Measurements from ENCODE around the gene DCBLD1. TPM values are rescaled to one million over a fixed set of nuclear protein-coding genes. Genes with fewer than 3 reads are reported as not detected.

Gene DCBLD1
- total RNA-seq, 2 experiments from 2014 or later: 0.08 TPM; not detected in 1

DNA sequence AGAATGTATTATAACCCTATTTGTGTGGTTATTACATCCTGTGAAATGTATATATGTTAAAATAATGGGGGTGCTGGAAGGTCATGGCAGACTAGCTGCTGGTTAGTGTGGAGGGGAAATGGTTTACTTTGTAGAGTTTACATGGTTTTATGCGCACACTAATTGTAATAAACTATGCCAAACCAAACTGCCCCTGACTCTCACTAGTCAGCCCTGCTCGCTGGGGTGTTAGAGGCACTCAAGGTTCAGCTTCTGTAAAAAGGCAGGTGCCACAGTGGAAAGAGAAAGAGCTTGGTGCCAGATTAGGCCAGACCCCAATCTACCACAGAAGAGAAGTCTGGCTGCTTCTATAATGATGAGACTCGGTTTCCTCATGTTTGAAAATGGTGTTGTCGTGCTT lies 67.1 kb downstream of the DCBLD1 start:
- Histone ChIP-seq H3K36me3 (ENCODE audit: insufficient read depth, low read length) (no peaks in the 10 kb centered on the region), H4K20me1 (ENCODE audit: insufficient read depth, low read length) (no peaks in the 10 kb centered on the region), H3K4me3 (ENCODE audit: low read depth, low read length, poor library complexity, severe bottlenecking) (no peak overlapping the region), H3K27ac (ENCODE audit: low read depth, low read length, poor library complexity, severe bottlenecking) (no peak overlapping the region), H3K79me2 (ENCODE audit: insufficient read depth, low read depth, low read length) (no peaks in the 10 kb centered on the region), H3K9me3 (ENCODE audit: low read length) (no peaks in the 10 kb centered on the region), H3K9me2 (ENCODE audit: insufficient read depth, low read length) (no peaks in the 10 kb centered on the region), H2AFZ (ENCODE audit: low read length) (no peak overlapping the region), H3K4me1 (ENCODE audit: insufficient read depth, low read length, poor library complexity, severe bottlenecking) (no peaks in the 10 kb centered on the region), H3K4me2 (ENCODE audit: low read length) (no peak overlapping the region)
- no peak for TF ChIP-seq EZH2phosphoT487 (IDR thresholded peaks at IDR 0.05; ENCODE audit: borderline replicate concordance, low read depth, low read length)
- TF ChIP-seq, protein P1, sequence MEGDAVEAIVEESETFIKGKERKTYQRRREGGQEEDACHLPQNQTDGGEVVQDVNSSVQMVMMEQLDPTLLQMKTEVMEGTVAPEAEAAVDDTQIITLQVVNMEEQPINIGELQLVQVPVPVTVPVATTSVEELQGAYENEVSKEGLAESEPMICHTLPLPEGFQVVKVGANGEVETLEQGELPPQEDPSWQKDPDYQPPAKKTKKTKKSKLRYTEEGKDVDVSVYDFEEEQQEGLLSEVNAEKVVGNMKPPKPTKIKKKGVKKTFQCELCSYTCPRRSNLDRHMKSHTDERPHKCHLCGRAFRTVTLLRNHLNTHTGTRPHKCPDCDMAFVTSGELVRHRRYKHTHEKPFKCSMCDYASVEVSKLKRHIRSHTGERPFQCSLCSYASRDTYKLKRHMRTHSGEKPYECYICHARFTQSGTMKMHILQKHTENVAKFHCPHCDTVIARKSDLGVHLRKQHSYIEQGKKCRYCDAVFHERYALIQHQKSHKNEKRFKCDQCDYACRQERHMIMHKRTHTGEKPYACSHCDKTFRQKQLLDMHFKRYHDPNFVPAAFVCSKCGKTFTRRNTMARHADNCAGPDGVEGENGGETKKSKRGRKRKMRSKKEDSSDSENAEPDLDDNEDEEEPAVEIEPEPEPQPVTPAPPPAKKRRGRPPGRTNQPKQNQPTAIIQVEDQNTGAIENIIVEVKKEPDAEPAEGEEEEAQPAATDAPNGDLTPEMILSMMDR (conservative IDR thresholded peaks at IDR 0.05; ENCODE audit: low read length): no peak
- POLR2A ChIA-PET: interaction anchor here (0.6 kb wide), 1 partner anchor 1865 kb away, joined by 3 read pairs; no protein-coding TSS in a partner anchor
- no TSS peak for BruUV-seq (replicated peaks)
- CTCF ChIA-PET (ENCODE audit: unreplicated experiment): no interaction called here
- DNase-seq (ENCODE audit: low spot score): no peak
- intact Hi-C loops (cut with micrococcal nuclease; ENCODE audit: unreplicated experiment): no loop called here

DNA sequence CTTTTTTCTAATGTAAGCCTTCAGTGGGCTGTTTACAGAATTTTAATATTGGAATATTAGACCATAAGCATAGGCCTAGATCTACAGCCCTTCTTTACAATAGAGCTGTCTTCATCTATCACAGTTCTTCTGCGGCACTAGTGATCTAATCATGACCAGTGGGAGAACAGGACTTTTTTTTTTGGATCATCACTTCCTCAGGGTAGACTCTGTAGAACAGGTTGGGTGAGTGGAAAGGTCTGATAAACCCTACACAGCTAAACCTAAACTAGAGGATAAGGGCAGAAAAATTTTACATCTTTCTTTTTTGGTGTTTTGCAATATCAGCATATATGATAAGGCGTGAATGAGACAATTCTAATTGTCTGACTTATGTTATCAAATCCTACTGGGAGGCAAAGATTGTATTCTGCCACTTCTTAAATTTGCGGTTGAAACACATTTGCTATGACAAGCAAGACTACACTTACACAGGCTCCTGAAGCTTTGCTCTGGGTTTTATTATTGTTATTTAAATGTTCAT lies 67.7 kb downstream of the DCBLD1 start:
- no peaks in the 10 kb centered on the region for H3K9me2 ChIP-seq (ENCODE audit: insufficient read depth, low read length)
- BruUV-seq (replicated peaks): no TSS peak
- CTCF ChIA-PET (ENCODE audit: unreplicated experiment): no interaction called here
- no peaks in the 10 kb centered on the region for H4K20me1 ChIP-seq (ENCODE audit: insufficient read depth, low read length)
- no peaks in the 10 kb centered on the region for H3K9me3 ChIP-seq (ENCODE audit: low read length)
- no peaks in the 10 kb centered on the region for H3K79me2 ChIP-seq (ENCODE audit: insufficient read depth, low read depth, low read length)
- DNase-seq (ENCODE audit: low spot score): no peak
- H3K4me3 ChIP-seq (ENCODE audit: low read depth, low read length, poor library complexity, severe bottlenecking): no peak overlapping the region
- intact Hi-C loops (cut with micrococcal nuclease; ENCODE audit: unreplicated experiment): no loop called here
- TF ChIP-seq EZH2phosphoT487 (IDR thresholded peaks at IDR 0.05; ENCODE audit: borderline replicate concordance, low read depth, low read length): no peak
- TF ChIP-seq, protein P1 (conservative IDR thresholded peaks at IDR 0.05; ENCODE audit: low read length): no peak
- POLR2A ChIA-PET: interaction anchor here (0.6 kb wide), 1 partner anchor 1865 kb away, joined by 3 read pairs; no protein-coding TSS in a partner anchor
- H2AFZ ChIP-seq (ENCODE audit: low read length): no peak overlapping the region
- H3K27ac ChIP-seq (ENCODE audit: low read depth, low read length, poor library complexity, severe bottlenecking): no peak overlapping the region
- H3K36me3 ChIP-seq (ENCODE audit: insufficient read depth, low read length): no peaks in the 10 kb centered on the region
- no peak overlapping the region for H3K4me2 ChIP-seq (ENCODE audit: low read length)
- no peaks in the 10 kb centered on the region for H3K4me1 ChIP-seq (ENCODE audit: insufficient read depth, low read length, poor library complexity, severe bottlenecking)

DNA sequence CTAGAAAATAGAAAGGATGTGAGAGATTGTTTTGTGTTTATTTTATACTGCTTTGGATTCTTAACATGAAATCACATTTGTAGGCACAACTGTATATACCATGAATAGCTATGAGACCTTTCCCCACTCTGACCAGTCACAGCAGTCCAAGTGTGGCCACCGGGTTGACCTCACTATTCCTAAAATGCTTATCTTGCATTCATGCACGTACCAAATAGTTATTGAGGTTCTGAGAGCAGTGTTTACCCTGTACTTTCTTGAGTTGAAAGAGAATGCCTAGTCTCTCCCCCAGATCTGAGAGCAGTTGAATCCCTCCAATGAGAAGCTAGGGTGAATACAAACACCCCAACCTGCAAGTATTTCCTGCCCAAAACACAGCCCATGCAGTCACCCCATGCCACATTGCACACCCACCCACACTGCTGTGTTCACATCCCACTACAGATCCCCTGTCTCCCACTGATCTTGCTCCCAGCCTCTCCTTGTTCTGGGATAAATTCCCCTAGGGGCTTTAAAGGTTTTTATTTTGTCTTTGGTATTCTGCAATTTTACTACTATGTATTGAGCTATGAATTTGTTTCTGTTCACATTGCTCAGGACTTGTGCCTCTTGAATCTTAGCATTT lies 68.3 kb downstream of the DCBLD1 start:
- Histone ChIP-seq H3K9me3 (ENCODE audit: low read length) (no peaks in the 10 kb centered on the region), H3K4me1 (ENCODE audit: insufficient read depth, low read length, poor library complexity, severe bottlenecking) (no peaks in the 10 kb centered on the region), H3K36me3 (ENCODE audit: insufficient read depth, low read length) (no peaks in the 10 kb centered on the region), H3K4me2 (ENCODE audit: low read length) (no peak overlapping the region), H2AFZ (ENCODE audit: low read length) (no peak overlapping the region), H3K4me3 (ENCODE audit: low read depth, low read length, poor library complexity, severe bottlenecking) (no peak overlapping the region), H3K27ac (ENCODE audit: low read depth, low read length, poor library complexity, severe bottlenecking) (no peak overlapping the region), H3K79me2 (ENCODE audit: insufficient read depth, low read depth, low read length) (no peaks in the 10 kb centered on the region), H3K9me2 (ENCODE audit: insufficient read depth, low read length) (no peaks in the 10 kb centered on the region), H4K20me1 (ENCODE audit: insufficient read depth, low read length) (no peaks in the 10 kb centered on the region)
- no TSS peak for BruUV-seq (replicated peaks)
- POLR2A ChIA-PET: interaction anchor here (0.7 to 1.1 kb wide), 3 partner anchors 14 to 200 kb away, joined by 3 to 4 read pairs (median 3); no protein-coding TSS in a partner anchor
- CTCF ChIA-PET (ENCODE audit: unreplicated experiment): no interaction called here
- intact Hi-C loops (cut with micrococcal nuclease; ENCODE audit: unreplicated experiment): no loop called here
- no peak for DNase-seq (ENCODE audit: low spot score)
- no peak for TF ChIP-seq EZH2phosphoT487 (IDR thresholded peaks at IDR 0.05; ENCODE audit: borderline replicate concordance, low read depth, low read length)
- TF ChIP-seq, protein P1 (conservative IDR thresholded peaks at IDR 0.05; ENCODE audit: low read length): no peak
